ENCODE data around the gene MLKL.
A peak's percentile ranks its signal among the peaks of the same experiment; 100 is the strongest.

The MLKL gene

GRCh38 chr16:74649839-74650504, 50.7 kb downstream of the MLKL start:
- no peak for DNase-seq

- DNase-seq = no peak
Observed at GRCh38 chr16:74641969-74642368, 58.7 kb downstream of the MLKL start.

GRCh38 chr16:74637742-74638453, 62.8 kb downstream of the MLKL start:
- DNase-seq = no peak

GRCh38 chr16:74635303-74635702, 65.4 kb downstream of the MLKL start:
- DNase-seq = no peak

DNA sequence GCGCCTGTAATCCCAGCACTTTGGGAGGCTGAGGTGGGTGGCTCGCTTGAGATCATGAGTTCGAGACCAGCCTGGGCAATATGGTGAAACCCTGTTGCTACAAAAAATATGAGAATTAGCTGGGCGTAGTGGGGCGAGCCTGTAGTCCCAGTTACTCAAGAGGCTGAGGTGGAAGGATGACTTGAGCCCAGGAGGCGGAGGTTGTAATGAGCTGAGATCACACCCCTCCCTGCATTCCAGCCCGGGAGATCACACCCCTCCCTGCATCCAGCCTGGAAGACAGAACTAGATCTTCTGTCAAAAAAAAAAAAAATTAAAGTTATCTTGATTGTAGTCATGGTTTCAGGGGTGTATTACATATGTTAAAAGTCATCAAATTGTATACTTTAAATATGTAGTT, 67.0 kb downstream of the MLKL start:
- no peak for DNase-seq

DNA sequence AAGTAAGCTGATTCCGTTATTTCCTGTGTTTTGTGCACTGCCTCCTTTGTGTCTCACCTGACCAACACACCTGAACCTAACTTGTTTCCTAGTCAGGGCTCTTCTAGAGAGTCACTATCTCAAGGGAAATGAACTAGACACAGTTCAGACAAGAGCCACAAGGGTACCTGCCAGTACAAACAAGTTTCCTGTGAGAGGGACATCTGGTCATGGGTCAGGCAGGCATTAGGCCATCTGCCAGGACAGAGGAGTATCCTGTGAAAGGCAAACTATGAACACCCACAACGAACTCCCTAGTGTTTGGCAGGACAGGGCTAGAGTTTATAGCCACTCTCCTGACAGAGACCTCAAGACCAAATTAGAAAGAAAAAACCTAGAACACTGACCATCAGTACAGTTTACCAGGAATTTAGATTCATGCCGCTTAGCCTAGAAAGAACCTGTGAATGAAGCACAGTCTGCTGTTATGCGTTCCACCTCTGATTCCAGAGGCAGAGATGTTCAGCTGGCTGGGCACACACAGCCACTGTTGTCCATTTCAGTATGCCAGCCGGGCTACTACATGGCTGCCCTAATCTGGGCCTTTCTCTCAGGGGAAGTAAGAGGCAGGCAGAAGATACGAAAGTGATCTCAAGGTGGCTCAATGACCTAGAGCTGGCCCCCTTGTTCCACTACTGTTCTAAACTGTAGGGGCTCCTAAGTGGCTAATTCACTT, 73.0 kb downstream of the MLKL start:
- no peak for DNase-seq

DNA sequence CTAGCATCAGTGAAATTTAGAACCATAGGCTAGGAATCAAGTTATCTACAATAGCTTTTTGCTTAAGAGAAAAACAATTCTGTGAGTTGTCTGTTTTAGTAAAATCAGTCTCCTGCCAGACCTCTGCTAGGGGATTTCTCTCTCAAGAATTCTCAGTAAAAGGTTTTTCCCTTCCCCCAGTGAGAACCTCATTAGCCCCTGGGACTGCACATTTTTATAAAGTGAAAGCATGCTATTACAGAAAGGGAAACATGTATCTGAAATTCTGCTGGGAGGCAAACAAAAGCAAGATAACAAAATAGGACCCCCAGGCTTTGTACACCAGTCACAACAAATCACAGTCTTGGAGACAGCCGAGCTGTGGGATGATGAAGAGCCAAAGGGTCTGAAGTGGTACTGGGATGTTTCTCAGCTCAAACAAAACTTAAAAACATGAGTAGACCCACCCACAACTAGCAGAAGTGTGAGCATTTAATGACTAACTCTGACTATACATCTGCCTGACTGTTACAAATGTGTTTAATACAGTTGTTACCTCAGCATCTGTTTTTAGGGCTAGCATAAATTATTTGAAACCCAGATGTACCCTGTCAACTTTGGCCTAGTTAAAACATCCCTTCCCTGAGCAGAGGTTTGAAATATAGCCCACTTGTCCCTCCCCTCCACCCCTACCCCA, 73.8 kb downstream of the MLKL start:
- no peak for DNase-seq

GRCh38 chr16:74625500-74626350, 74.9 kb downstream of the MLKL start:
- no peak for DNase-seq

DNA sequence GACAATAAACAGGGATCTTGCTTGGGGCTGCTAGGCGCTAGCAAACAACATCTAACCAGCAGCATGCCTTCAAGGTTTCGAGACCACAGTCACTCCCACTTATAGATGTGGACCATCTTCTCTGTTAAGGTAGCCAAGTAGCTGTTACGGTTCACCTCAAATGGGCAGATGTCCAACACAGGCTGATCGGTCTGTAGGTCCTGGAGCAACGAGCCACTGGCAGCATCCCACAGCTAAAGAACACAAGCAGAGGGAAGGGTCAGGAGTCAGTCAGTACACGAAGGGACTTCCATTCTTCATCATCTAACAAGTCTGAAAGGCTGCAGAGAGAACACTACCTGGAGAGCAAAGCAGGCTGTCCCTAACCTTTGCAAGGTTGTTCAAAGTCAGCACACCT, 76.8 kb downstream of the MLKL start:
- no peak for DNase-seq

GRCh38 chr16:74623214-74623838, 77.3 kb downstream of the MLKL start:
- DNase-seq = peak; percentile 51 to 64

DNA sequence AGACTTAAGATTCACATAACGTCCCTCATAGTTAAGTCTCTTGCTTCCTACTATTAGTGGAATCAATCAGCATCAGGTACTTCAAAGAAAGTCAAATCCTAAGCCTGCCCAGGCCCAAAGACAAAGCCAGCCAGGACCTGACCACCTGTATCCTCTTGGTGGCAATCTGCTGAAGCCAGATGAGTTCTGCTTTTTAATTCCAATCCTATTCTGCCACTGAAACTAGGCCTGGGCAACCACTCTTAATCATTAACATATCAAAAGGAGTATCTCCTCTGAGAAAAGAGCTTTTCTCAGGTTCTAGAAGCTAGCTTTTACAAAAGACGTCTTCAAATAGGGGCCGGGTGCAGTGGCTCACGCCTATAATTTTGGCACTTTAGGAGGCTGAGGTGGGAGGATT, 78.7 kb downstream of the MLKL start:
- no peak for DNase-seq
